UCSD-AML1 (cell line): ENCODE measurements around the gene PLCB1.

Source experiments
- DNase-seq: peaks from one replicate; lab custom pipeline; 2025; ENCODE audit not compliant: unreplicated experiment; lab: John Stamatoyannopoulos, UW

The PLCB1 gene

GRCh38 chr20:8474027-8474668 is 342.1 kb downstream of the PLCB1 start:
- DNase-seq, result no peak

DNA sequence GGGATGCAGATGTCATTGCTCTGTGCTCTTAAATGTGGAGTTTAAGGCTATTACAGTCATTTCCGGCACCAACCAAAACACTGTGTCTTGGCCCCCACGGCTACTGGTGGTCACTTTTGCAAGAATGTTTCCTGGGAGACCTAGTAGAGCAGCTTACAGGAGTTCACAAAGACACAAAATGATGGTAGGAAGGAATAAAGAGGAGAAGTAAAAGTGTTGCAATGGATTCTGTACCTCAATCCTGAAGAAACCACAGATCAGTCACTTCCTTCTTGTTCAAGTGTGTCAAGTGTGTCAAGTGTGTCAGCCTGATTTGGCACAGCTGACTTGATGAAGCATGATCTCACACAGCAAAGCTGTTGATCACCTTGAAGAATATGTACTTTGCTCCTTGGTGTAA is 344.0 kb downstream of the PLCB1 start:
- DNase-seq, result peak; percentile 27

DNA sequence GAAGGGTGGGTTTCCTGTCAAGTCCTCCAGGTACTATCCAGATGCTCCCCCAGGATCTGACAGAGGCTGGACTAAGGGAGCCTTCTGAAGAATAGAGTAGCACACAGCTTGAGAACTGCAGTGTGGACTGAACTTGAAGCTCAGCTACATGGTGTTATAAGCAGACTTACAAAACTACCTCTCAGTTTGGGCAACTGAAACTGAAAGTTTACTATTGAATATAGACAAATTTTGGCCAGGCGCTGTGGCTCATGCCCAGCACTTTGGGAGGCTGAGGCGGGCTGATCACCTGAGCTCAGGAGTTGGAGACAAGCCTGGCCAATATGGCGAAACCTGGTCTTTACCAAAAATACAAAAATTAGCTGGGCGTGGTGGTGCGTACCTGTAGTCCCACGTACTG is 348.5 kb downstream of the PLCB1 start:
- no peak for DNase-seq

DNA sequence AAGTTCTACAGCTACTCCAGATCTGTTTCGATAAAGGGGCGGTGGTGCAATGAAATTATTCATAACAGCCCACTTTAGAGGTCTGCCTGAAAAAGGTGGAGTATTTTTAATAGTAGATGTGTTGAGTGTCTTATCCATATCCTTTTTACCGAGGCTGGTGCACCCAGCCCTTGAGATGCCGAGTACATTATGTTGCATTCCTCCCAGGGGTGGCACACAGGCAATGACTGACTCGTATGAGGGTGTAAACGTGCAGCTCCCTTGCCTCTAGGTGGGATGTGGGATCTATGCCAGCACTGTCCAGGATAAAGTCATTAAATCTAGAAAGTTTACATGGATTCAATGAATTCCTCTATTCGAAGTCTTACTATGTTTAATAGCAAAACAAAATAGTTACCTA is 355.6 kb downstream of the PLCB1 start:
- no peak for DNase-seq

DNA sequence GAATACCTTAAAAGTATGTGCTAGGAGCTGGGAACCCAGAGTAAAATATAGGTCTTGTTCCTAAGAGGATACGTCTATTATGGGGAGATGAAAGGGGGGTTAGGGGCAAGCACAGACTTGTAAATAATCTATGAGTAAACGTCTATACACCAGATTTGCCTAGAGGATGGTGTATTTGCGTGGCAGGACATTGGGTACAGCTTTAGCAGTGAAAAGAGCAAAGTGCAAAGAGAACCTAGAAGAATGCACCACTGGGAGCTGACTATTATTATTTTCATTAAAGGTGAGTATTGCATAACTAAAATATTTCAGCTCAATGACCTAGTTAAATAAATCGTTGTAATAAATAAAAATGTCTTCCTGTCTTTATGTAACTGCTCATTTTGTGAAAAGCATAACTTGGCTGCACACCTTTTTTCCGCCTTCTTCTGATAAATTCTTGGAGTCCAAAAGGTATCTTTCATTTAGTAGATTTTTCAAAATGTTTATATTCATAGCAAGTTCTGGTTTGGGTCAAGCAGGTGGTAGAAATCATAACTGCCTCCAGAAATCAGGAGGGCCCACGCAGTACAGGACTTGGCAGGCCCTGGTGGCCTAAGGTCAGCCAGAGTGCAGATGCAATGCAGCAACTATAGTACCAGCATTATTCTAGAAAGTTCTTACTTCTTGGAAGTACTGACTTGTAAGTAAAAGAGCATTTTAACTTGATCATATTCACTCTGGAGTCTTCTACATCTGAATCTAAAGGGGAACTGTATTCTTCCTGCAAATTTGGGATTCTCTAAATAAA is 357.2 kb downstream of the PLCB1 start:
- DNase-seq, result no peak

DNA sequence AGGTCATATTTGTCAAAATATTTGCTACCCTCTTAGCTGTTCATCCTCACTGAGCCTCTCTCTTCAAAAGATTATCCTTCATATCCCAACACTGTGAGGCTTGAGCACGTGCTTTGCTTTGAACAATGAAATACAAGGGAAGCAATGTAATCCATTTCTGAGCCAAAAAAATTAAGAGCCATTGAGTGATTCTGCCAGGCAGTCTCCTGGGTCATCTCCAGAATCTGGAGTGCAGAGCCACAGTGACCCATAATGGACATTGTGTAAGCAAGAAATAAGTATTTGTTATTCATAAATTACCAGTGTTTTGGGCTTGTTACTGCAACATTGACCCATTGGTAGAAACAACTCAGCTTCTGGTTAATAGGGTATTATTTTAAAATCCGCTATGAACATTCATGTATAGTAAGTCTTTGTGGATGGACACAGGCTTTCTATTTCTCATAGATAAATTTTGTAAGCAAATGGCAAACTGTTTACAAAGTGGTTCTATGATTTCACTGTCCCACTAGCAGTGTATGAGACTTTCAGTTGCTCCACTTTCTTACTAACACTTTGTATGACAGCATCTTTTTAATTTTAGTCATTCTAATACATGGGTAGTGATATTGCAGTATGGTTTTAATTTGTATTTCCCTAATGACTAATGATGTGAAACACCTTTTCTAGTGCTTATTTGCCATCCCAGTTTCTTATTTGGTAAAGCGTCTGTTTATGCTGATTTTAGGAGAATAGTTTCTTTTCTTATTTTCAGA is 358.2 kb downstream of the PLCB1 start:
- no peak for DNase-seq

DNA sequence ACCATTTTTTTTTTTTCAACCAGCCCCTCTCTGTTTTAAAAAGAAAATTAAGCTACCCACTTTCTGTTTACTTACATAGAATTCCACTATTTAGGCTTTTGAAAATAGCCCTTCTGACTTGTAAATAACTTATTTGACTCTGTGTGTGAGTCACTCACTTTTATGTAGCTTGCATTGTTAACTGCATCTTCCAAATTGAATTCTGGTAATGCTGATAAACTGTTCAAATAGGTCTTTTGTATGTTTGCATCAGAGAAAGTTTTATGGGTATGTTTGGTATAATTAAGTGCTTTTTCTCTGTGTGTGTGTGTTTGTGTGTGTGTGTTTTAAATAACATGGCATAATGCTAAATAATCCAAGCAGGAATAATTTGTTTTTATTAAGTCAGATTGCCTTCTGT is 360.1 kb downstream of the PLCB1 start:
- no peak for DNase-seq

GRCh38 chr20:8498571-8498970 is 366.5 kb downstream of the PLCB1 start:
- no peak for DNase-seq

- DNase-seq, result no peak
Measured at GRCh38 chr20:8504030-8504429, 372.0 kb downstream of the PLCB1 start.

GRCh38 chr20:8505476-8506200 is 373.6 kb downstream of the PLCB1 start:
- DNase-seq, result no peak

DNA sequence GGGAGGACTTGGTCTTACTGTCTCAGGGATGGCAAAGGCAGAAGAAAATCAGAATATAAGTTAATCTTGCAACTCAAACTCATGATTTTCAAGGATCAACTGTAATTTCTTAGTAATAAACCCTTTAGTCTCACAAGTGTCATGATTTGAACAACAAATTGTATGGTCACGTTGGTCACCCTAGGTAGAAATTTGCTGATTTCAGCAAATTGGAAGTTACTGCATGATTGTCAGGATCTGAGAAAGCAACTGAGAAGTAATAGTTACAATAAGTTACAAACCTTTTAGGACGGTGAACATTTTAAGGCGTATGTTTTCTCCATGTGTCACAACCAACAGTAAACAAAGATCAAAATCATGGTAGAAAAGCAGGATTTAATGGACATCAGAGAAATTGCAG is 375.2 kb downstream of the PLCB1 start:
- no peak for DNase-seq

- DNase-seq, result no peak
Measured at GRCh38 chr20:8509809-8510208, 377.7 kb downstream of the PLCB1 start.

GRCh38 chr20:8510808-8511207 is 378.7 kb downstream of the PLCB1 start:
- no peak for DNase-seq

DNA sequence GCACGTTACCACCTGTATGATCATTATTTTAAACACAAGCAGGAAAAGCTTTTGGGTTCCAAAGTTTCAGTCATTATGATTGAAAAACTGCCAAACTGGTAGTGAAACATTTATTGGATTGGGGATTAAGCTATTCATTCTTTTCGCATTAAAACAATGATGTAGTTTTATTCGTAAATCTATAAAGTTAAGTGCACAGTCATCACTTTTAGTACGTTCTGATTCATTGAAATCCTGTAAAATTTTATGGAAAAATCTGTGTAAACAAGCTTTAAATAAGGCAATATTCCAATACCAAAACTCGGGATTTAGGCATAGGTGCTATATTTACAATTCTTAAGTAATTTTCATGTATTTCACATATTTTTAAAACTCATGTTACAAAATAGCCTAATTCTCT is 379.9 kb downstream of the PLCB1 start:
- no peak for DNase-seq

DNA sequence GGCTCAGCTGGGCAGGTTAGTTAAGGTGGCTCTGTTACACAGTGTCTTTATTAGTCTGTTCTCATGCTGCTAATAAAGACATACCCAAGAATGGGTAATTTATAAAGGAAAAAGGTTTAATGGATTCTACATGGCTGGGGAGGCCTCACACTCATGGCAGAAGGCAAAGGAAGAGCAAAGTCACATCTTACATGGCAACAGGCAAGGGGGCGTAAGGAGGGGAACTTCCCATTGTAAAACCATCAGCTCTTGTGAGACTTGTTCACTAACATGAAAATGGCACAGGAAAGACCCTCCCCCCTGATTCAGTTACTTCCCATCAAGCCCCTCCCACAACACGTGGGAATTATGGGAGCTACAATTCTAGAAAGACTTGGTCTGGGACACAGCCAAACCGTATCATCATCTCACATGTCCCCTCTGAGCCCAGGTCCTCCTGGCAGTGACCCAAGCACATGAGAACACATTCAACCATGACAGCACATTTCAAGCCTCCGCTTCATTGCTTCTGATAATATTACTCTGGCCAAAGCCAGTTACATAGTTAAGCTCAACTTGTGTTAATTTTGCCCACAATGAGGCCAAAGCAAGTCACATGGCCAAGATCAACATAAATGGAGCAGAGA is 383.9 kb downstream of the PLCB1 start:
- DNase-seq, result no peak

DNA sequence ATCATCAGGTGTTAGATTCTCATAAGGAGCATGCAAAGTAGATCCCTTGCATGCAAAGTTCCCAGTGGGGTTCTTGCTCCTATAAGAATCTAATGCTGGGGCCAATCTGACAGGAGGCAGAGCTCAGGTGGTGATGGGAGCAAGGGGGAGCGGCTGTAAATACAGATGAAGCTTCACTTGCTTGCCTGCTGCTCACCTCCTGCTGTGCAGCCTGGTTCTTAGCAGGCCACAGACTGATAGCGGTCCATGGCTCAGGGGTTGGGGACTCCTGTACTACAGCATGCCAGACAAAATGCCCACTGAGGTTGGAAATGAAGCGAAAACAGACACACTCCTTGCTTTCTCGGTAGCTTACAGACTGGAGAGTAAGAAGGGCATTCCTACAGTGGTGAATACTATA is 386.8 kb downstream of the PLCB1 start:
- no peak for DNase-seq

- DNase-seq, result no peak
Measured at GRCh38 chr20:8519887-8520286, 387.8 kb downstream of the PLCB1 start.

GRCh38 chr20:8522168-8522567 is 390.1 kb downstream of the PLCB1 start:
- no peak for DNase-seq

GRCh38 chr20:8523684-8524083 is 391.6 kb downstream of the PLCB1 start:
- DNase-seq, result peak; percentile 35

GRCh38 chr20:8524101-8525016 is 392.3 kb downstream of the PLCB1 start:
- no peak for DNase-seq
